GM18861 (cell line): ENCODE data around the gene GABARAP.

Experiments
- ATAC-seq: cut with Tn5 transposase; IDR thresholded peaks from one replicate; pipeline ENCODE4 v1.9.1; 2021; ENCODE audit not compliant: unreplicated experiment

Gene GABARAP

DNA sequence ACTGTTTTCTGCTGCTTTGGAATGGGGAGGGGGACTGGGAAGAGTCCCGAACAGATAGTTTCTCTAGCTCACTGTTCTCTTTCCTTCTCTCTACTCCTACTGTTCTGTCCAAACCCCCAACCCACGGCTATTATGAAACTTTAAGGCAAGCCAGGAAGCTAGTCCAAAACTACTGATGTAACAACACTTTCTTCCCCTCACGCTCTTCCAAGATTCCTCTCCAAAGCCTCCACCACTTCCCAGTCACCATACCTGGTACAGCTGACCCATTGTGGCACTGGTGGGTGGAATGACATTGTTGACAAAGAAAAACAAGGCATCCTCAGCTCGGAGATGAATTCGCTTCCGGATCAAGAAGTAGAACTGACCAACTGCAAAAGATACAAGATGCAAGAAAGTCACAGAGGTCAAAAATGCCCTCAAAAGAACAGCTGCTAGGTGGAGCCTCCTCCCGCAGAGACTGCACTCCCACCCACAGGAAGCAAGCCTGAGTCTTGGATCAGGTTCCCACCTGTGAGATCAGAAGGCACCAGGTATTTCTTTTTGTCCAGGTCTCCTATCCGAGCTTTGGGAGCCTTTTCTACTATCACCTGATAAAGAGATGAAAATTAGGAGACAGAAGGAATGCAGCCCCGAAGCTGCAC is 1.0 kb downstream of the GABARAP start:
- ATAC-seq = no peak

DNA sequence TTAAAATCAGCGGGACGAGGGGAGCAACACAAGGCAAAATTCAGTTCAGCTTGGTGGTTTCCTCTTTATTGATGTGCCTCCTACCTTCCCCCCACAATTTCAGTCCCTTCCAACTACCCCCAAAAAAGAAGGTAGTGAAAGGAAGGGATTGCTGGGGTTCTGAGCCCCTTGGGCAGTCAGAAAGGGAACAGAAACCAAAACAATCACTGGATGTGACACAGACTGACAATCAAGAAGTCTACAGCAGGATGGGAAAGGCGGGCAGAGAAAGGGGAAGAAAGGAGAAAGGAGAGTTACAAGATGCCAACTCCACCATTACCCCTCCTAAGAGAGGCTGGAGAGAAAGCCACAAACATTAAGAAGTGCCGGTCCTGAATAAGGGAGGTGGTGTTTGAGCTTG is 1.9 kb downstream of the GABARAP start:
- no peak for ATAC-seq

- peak; percentile 36 for ATAC-seq
Measured at GRCh38 chr17:7239091-7240027, 2.9 kb downstream of the GABARAP start, which contains the start of gene PHF23. PHF23 (minus strand) TSS chr17:7239457; CDS start chr17:7239279, 178 bp downstream.

- ATAC-seq = no peak
Measured at GRCh38 chr17:7238420-7239090, 3.7 kb downstream of the GABARAP start.

DNA sequence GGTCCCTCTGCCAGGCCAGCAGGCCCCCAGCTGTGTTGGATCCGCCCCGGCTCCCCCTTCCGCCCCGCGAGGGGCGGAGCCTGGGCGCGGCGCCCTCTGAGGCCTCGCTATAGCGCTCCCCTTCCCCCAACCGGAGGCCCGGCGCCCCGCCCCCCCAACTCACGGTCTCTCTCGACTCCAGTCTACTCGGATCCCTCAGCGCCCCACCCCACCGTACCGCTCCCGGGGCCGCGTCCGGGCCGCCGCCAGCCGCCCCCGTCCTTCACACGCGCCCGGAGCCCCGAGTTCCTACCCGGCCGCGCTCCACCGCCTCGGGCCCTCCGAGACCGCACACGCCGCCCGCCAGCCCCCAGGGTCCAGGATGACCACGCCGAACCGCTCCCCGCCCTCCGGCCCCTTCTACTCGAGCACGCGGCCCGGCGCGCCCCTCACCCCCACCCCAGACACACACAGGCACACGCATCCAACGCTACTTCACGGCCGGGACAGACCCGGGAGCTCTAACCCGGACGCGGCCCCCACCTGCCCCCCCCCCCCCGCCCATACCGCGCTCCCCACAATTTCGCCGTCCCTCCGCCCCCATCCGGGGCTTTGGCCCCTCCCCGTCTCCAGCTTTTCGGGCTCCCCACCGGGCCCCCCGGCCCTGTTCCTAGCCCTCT is 4.4 kb downstream of the GABARAP start:
- no peak for ATAC-seq

DNA sequence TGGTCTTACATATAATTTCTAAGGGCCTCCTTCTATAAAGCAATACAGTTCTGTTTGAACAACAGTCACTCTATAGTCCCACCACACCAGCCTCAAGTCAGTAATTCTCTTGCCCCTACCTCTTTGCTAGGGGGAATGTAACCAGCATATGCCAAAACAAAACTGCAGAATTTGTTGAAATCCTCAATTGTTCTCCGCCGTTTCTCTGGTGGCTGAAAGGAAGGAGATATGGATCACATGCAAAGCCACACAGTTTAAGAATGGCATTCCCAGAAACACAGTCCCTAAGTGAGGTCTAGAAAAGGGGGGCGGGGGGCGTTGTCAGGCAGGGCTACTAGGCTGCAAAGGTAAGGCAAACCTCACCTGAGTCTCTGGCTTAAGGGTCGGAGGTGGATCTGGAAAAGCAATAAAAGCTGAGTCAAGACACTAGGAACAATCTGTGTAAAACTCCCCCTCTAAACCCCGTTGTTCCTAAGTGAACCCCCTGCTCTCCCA is 4.9 kb downstream of the GABARAP start:
- no peak for ATAC-seq

DNA sequence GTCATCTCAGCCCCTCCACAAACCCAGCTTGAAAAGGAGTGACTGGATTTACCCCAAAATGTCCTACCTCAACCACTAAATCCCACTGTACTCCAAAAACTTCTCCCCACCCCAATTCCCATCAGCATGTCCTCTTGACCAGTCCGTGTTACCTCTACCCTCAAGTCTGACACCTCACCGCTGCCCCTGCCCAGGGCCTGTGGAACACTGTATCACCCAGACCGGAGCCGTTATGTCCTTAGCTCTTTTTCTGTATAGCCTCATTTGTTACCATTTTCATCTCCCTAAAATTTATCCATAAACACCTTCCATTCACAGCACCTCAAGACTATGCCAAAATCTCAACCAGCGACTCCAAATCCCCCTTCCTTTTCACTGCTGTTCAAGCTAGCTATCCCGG is 5.4 kb downstream of the GABARAP start:
- ATAC-seq = no peak

- ATAC-seq = no peak
Measured at GRCh38 chr17:7235693-7236665, 6.3 kb downstream of the GABARAP start.

- ATAC-seq = peak; percentile 35
Measured at GRCh38 chr17:7234083-7234951, 7.9 kb downstream of the GABARAP start, which contains the start of gene DVL2. DVL2 (minus strand) TSS chr17:7234517; CDS start chr17:7234262, 255 bp downstream.

- ATAC-seq = no peak
Measured at GRCh38 chr17:7233701-7234082, 8.6 kb downstream of the GABARAP start.

- ATAC-seq = no peak
Measured at GRCh38 chr17:7232114-7232513, 10.1 kb downstream of the GABARAP start.

GRCh38 chr17:7229504-7229903 is 12.7 kb downstream of the GABARAP start:
- no peak for ATAC-seq

DNA sequence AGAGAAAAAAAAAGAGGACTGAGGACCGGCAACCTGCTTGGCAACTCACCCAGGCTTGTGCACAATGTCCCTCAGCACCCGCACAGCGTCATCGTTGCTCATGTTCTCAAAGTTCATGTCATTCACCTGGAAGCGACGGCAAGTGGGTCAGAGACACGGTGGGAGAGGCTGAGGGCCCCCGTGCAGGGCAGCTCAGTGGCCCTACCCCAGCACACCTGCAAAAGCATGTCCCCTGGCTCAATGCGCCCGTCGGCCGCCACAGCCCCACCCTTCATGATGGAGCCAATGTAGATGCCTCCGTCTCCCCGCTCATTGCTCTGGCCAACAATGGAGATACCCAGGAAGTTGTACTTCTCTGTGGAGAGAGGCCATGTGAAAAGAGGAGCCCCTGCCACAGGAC is 13.3 kb downstream of the GABARAP start:
- ATAC-seq = no peak

DNA sequence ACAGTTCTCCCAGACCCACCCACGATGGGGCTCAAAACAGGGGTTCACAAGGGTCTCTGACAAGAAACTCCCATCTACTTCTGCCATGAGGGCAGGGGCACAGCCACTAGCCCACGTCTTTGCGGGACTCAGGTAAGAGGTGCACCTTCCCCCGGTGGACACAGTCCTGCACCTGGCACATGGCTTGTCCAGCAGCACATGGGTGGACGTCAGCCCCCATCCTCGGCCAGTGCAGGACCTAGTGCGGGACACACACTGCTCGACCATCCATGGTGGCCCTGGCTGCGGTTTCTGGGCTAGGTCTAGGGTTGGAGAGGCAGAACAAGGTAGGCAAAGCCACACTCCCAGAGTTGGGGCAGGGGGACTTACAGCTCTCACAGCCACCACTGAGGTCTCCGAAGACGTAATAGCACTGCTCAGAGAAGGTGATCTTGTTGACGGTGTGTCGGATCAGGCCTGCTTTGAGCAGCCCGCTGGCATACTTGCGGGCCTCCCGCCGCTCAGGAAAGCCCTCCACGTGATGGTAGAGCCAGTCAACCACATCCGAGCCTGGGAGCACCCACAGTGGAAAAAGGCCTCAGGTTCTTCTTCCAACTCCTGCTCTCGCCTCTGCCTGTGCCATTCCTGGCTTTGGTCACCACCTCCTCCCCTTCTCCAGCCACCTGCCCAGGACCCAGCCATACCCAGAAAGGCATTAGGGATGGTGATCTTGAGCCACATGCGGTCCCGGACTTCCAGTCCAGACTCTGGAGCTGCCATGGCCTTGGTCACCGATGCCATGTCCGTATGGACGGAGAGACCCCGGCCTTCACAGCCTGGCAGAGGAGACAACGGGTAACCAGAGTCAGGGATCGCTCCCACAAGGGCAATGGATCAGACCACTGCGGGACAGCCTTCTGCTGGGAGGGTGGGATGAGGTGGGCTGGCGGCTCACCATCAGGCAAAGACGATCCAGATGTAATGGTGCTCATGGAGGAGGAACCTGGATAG is 15.2 kb downstream of the GABARAP start:
- no peak for ATAC-seq

DNA sequence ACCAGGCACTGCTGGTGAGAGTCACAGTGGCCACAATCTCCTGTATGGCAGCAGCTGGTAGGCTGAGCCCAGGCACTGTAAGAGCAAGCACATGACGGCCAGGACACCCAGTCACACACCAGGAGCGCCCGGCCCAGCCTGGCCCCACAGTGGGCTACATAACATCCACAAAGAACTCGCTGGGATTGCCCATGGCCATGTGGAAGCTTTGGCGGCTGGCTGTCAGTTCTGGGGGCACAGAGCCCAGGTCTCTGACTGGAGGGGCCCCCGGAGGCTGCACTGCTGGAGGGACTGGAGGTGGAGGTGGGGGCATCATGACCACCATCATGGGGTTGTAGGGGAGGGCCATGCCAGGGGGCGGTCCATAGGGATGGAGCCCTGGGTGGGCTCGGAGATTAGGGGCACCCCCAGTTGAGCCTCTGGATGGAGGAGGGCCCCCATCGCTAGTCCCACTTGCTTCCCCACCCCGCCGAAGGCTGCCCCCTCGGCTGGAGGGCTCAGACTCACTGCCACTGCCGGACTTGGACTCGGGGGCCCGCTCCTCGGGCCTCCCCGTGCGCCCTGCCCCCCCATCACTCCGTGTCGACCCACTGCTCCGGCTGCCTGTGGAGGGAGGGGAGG is 16.4 kb downstream of the GABARAP start:
- ATAC-seq = no peak

DNA sequence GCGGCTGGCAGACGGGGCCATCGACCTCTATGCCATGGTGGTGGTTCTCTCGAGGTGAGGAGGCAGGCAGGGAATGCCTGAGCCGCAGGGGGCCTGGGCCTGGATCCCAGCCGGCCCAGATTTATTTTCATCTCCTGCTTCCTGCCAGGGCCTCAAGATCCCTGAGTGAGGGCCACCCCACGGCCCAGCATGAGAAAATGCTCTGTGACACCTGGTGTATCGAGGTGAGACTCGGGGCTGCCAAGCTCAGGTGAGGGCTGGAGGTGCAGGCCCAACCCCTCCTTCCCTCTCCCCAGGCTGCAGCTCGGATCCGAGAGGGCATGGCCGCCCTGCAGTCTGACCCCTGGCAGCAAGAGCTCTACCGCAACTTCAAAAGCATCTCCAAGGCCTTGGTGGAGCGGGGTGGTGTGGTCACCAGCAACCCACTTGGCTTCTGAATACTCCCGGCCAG is 17.6 kb downstream of the GABARAP start:
- ATAC-seq = no peak

DNA sequence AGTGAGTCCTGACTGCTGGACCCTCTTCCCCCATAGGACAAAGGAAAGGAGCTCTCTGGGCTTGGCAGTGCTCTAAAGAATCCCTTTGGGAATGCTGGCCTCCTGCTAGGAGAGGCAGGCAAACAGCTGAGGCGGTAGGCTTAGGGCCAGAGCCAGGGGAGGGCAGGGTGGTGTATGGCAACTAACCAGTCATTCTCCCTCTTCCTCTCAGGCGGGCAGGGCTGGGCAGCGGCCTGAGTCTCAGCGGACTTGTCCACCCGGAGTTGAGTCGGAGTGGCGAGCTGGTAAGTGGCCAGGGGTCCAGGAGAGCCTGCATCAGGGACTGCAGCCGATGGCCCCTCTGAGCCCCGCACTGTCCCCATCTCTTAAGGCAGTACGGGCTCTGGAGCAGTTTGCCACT is 18.1 kb downstream of the GABARAP start:
- ATAC-seq = no peak
